HL-60/S4 treated with phorbol 12-myristate 13-acetate at 8.2 ng/mL for 4 days and 3 days (cell line): ENCODE results near the gene SSBP2.

ENCODE experiments used
- in situ Hi-C: fragments of 300-500 bp; cut with MboI; formaldehyde crosslinking; loops from 2 replicates; pipeline ENCODE4 v1.15.0; 2022; ENCODE audit warnings: low sequenced_read_pairs

The SSBP2 gene

GRCh38 chr5:81767938-81768337, 17.0 kb upstream of the SSBP2 start:
- in situ Hi-C loops, result loop anchor here (25.0 kb wide), 1 partner anchor 94 kb away; no protein-coding TSS in a partner anchor

DNA sequence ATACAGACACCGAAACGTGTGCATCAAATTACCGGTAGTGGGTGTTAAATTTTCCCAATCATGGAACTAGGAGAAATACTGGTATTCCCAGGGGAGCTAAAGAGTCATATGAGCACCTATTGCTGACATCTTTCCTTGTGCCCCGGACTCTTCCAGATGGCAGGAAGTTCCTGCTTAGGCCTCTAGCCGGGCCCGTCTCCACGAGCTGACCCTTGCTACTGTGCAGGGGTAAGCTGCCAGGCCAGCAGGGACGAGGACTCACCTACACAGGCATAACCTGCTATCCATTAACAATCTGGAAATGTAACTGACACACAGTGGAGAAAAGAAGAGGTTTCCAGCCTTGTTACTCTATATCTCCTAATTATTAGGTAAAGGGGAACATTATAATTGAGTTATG, 16.2 kb upstream of the SSBP2 start:
- in situ Hi-C loops, result loop anchor here (25.0 kb wide), 1 partner anchor 95 kb away; no protein-coding TSS in a partner anchor

DNA sequence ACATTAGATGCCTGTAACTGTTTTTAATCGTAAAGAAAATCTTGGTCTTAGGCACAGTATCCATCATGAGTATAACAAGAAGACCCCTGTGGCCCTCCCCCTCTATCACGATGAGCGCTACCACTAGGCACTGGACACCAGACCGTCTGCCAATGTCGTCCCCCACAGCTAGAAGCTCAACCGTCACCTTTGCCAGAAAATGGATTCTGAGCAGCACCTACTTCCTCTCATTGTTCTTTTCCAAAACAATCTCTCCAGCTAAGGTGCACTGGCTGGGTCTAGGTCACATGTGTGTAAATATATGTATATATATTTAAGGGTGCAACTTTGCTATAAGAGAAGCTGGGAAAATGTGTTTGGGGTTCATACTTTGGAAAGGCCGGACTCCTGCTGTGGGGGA, 15.7 kb upstream of the SSBP2 start:
- in situ Hi-C loops, result loop anchor here (25.0 kb wide), 1 partner anchor 96 kb away; no protein-coding TSS in a partner anchor

DNA sequence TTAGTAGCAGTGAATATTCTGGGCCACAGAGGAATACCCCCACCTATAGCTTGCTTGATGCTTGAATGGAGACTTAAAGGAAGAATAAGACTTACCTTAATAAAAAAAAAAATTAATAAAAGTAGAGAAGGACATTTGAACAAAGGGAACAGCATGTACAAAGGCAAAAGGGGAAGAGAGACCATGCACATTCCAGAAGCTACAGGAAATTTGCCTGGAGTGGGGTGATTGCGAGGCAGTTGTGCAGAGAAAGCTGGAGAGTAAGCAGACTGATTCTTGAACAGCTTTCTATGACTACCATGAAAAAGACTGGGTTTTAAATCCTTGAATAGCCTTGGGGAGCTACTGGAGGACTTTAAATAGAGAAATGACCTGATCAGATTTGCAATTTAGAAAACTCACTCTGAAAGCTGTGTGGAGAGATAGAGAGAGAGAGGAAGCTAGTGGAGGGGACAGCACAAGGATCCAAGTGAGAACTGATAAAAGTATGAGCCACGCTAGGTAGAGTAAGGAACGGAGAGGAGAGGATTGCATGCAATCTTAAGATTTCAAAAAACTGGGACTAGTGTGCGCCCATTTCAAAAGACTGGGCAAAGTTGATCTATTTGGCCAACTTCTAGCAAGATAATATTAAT, 12.5 kb upstream of the SSBP2 start:
- in situ Hi-C loops, result loop anchor here (25.0 kb wide), 1 partner anchor 99 kb away; no protein-coding TSS in a partner anchor

- in situ Hi-C loops, result loop anchor here (25.0 kb wide), 1 partner anchor 99 kb away; no protein-coding TSS in a partner anchor
These were observed 12.0 kb upstream of the SSBP2 start for GRCh38 chr5:81762853-81763252.

DNA sequence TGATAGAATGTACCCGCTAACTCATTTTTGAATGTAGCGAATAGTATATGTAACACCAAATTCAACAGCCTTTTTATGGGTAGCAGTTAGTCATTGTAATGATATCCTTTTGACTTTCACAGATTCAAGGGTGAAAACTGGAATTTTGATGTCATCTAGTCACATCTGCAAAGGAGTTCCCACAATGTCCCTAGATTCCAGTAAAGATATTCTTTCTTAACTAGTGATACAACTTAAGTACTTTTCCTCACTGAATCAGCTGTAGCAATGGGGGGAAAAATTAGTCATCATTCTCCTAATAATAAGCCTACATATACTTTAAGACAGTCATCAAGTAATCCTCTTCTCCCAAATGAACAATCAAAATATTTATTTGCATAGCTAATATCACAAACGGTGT, 11.5 kb upstream of the SSBP2 start:
- in situ Hi-C loops, result loop anchor here (25.0 kb wide), 1 partner anchor 100 kb away; no protein-coding TSS in a partner anchor

DNA sequence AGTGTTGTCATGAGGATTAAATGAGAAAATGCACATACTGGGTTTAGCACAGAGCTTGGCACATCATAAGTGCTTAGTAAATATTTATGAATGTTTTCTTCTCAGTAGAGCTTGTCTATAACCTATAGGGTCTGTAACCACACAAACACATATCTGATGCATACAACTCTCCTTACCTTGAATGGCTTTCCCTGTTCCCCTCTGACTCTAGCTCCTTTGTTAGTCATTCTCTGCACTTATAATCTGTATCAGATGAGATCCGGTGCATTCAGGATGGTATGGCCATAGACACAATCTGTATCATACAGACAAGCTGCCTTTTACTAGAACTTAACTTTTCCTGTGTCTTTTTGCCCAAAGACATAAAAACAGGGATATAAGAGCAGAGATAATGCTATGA, 11.1 kb upstream of the SSBP2 start:
- in situ Hi-C loops, result loop anchor here (25.0 kb wide), 1 partner anchor 100 kb away; no protein-coding TSS in a partner anchor

DNA sequence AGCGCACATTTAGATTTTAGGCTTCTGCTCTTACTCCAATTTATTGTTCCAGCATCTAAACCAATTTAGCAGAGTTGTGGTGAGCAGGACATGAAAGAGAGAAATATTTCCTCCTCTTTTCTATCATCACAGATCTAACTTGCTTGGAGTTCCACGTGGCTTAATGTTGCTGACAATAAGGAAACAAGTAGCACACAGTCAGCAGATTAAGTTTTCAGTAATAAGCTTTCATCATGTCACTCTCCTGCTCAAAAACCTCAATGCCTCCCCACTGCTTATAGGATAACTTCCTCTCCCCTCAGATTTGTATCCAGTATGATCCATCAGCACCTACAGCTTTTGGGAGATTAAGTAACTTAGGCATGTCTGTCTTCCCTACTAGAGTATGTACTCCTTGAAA, 10.4 kb upstream of the SSBP2 start:
- in situ Hi-C loops, result loop anchor here (25.0 kb wide), 1 partner anchor 101 kb away; no protein-coding TSS in a partner anchor

DNA sequence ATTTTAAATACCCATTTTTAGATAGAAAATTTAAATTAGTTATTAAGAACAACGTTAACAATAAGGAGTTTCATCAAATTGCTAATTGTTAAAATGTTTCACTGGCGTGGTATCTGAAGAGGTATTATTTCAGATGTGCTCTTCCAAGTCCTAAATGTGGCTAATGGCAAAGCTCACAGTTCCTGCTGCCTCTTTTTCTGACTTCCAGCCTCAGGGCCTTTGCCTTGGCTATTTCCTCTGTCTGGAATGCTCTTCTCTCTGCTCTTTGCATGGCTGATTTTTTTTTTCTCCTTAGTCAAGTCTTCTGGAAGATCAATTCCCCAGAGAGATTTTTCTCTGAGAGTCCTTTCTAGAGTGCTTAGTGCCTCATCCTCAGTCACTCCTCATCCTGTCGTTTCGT, 9.6 kb upstream of the SSBP2 start:
- in situ Hi-C loops, result loop anchor here (25.0 kb wide), 1 partner anchor 102 kb away; no protein-coding TSS in a partner anchor

- in situ Hi-C loops, result loop anchor here (25.0 kb wide), 1 partner anchor 103 kb away; no protein-coding TSS in a partner anchor
These were observed 8.7 kb upstream of the SSBP2 start for GRCh38 chr5:81759632-81760005.

GRCh38 chr5:81757404-81757803, 6.5 kb upstream of the SSBP2 start:
- in situ Hi-C loops, result loop anchor here (25.0 kb wide), 1 partner anchor 105 kb away; no protein-coding TSS in a partner anchor

GRCh38 chr5:81756016-81756415, 5.1 kb upstream of the SSBP2 start:
- in situ Hi-C loops, result loop anchor here (25.0 kb wide), 1 partner anchor 106 kb away; no protein-coding TSS in a partner anchor

DNA sequence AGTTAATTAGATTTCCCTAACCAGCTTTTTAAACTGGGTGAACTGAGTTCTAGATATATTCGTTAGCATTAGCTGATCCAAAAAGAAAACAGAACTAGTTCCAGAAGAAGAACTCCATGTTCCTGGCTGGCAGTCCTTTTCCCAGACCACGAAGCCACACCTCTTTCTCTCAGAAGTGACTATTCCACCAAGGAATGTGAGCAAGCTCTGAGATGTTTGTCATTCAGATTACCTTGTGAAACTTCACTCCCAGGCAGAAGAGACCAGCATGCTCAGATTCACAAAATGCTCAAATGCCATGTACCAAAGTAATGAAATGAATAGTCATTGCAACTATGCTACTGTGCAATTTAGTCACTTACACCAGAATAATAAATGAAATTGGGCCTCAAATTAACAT, 4.4 kb upstream of the SSBP2 start:
- in situ Hi-C loops, result loop anchor here (25.0 kb wide), 1 partner anchor 107 kb away; no protein-coding TSS in a partner anchor

- in situ Hi-C loops, result loop anchor here (25.0 kb wide), 1 partner anchor 108 kb away; no protein-coding TSS in a partner anchor
These were observed 3.7 kb upstream of the SSBP2 start for GRCh38 chr5:81754621-81755020.

GRCh38 chr5:81753429-81753828, 2.5 kb upstream of the SSBP2 start:
- in situ Hi-C loops, result loop anchor here (25.0 kb wide), 1 partner anchor 109 kb away; no protein-coding TSS in a partner anchor

GRCh38 chr5:81752644-81752963, 1.7 kb upstream of the SSBP2 start:
- in situ Hi-C loops, result loop anchor here (25.0 kb wide), 1 partner anchor 110 kb away; no protein-coding TSS in a partner anchor

DNA sequence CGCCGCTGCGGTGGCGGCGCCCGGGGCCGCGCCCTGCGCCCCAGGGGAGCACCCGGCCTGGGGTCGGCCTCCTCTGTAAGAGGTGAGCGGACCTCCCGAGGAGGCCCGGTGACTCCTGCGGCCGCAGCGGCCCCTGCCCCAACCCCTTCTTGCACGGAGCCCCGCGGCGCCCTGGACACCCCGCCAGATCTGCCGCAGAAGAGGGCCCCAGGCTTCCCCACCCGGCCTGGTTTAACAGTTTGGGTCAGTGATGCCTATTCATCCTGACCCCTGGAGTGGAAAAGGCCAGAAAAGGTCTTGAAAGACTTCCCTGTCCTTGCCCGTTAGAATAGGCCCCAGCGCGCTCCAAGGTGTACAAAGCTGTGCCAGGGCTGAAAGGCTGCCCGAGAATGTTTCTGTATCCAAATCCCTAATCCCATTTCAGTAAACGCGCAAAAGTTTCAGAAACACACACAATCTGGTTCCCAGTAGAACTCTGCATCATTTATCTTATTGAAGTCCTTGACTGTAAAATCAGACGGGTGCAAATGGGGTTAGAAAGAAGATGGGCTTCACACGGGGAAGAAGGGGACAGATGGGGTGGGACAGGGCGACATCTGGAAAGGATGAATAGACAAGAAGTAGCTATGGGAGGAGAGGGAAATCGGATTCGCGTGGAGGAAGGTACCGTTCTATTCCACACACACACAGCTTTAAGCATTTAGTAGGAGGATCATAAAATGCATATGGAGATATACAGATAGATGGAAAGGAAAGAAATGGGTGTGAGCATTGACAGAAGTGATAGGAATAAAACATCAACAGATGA, 1.1 kb upstream of the SSBP2 start:
- in situ Hi-C loops, result loop anchor here (25.0 kb wide), 1 partner anchor 110 kb away; no protein-coding TSS in a partner anchor

GRCh38 chr5:81750308-81751008, 439 bp downstream of the SSBP2 start:
- in situ Hi-C loops, result loop anchor here (25.0 kb wide), 1 partner anchor 112 kb away; no protein-coding TSS in a partner anchor

- in situ Hi-C loops, result loop anchor here (25.0 kb wide), 2 partner anchors 113 to 237 kb away; no protein-coding TSS in a partner anchor
These were observed 1.2 kb downstream of the SSBP2 start for GRCh38 chr5:81749561-81750307.

GRCh38 chr5:81749192-81749560, 1.7 kb downstream of the SSBP2 start:
- in situ Hi-C loops, result loop anchor here (25.0 kb wide), 1 partner anchor 237 kb away; no protein-coding TSS in a partner anchor
